M059J (cell line): ENCODE data around the gene RPS28. TPM values are rescaled to one million over a fixed set of nuclear protein-coding genes. Genes with fewer than 3 reads are reported as not detected.
"Not testable (repeated sequence)": the region's sequence is repeated elsewhere in the genome, so short reads cannot be mapped to it uniquely, and the experiment has no call there.

Experiments used
- DNase-seq: peaks from one replicate; pipeline ENCODE4 v3.0.0-alpha.2; 2012; ENCODE audit warnings: low read depth
- total RNA-seq: library from RNA; depleted of rRNA; stranded (reverse); fragments of >200 nt; shearing (Covaris generic); gene quantifications from 2 replicates; pipeline ENCODE4 v1.2.3, GENCODE V29; 2014

Gene RPS28
- total RNA-seq, 1 experiment from 2014 or later, result 179 TPM

- no peak for DNase-seq
Measured at GRCh38 chr19:8320564-8321066, 681 bp upstream of the RPS28 start.

- DNase-seq, result no peak
Measured at GRCh38 chr19:8321986-8322637, 816 bp downstream of the RPS28 start.

GRCh38 chr19:8322638-8322997, 1.3 kb downstream of the RPS28 start:
- no peak for DNase-seq

- DNase-seq, result no peak
Measured at GRCh38 chr19:8323781-8324185, 2.5 kb downstream of the RPS28 start.

- DNase-seq, result no peak
Measured at GRCh38 chr19:8324186-8325050, 3.1 kb downstream of the RPS28 start.

GRCh38 chr19:8325454-8325853, 4.2 kb downstream of the RPS28 start:
- DNase-seq, result no peak

- DNase-seq, result no peak
Measured at GRCh38 chr19:8329996-8330395, 8.7 kb downstream of the RPS28 start.

GRCh38 chr19:8331263-8331845, 10.1 kb downstream of the RPS28 start:
- DNase-seq, result no peak

GRCh38 chr19:8332976-8333766, 11.9 kb downstream of the RPS28 start:
- no peak for DNase-seq

GRCh38 chr19:8333767-8334457, 12.6 kb downstream of the RPS28 start:
- DNase-seq, result no peak

GRCh38 chr19:8334458-8335342, 13.4 kb downstream of the RPS28 start:
- DNase-seq, result peak; percentile 61

GRCh38 chr19:8335343-8336071, 14.2 kb downstream of the RPS28 start:
- DNase-seq, result no peak

- DNase-seq, result no peak
Measured at GRCh38 chr19:8336072-8336569, 14.8 kb downstream of the RPS28 start.

GRCh38 chr19:8336660-8337059, 15.4 kb downstream of the RPS28 start:
- DNase-seq, result no peak

- DNase-seq, result no peak
Measured at GRCh38 chr19:8337728-8338127, 16.4 kb downstream of the RPS28 start.

- no peak for DNase-seq
Measured at GRCh38 chr19:8338835-8339234, 17.5 kb downstream of the RPS28 start.

GRCh38 chr19:8340341-8341096, 19.2 kb downstream of the RPS28 start:
- DNase-seq, result no peak

- not testable (repeated sequence) for DNase-seq
Measured at GRCh38 chr19:8341504-8341903, 20.2 kb downstream of the RPS28 start.

GRCh38 chr19:8342316-8342683, 21.0 kb downstream of the RPS28 start:
- DNase-seq, result no peak
